ENCODE data around the gene SMYD3. TPM values are rescaled to one million over a fixed set of nuclear protein-coding genes. Genes with fewer than 3 reads are reported as not detected.

Gene SMYD3
- total and polyA plus RNA-seq, 10 donors = 12.5 to 33.1 (median 21.0) TPM

- H3K4me1 ChIP-seq = no peaks in the 10 kb centered on the region
- intact Hi-C loops (cut with DNase I; ENCODE audit: low total_unique reads) = no loop called here
- no peak overlapping the region for H3K27ac ChIP-seq
- H3K9me3 ChIP-seq = peaks cover 3 to 23% (median 19%) of the 10 kb centered on the region in 8 donors
- H3K4me3 ChIP-seq = no peak overlapping the region
- TF ChIP-seq CTCF (IDR thresholded peaks at IDR 0.05 in 8 of 11, conservative IDR thresholded peaks at IDR 0.05 in 3 of 11) = no peak
- TF ChIP-seq POLR2AphosphoS5 (IDR thresholded peaks at IDR 0.05) = no peak
- no peak for TF ChIP-seq POLR2A (IDR thresholded peaks at IDR 0.05)
- H3K27me3 ChIP-seq (replicated peaks in 1 of 7) = no peaks in the 10 kb centered on the region
- no peaks in the 10 kb centered on the region for H3K36me3 ChIP-seq
- DNase-seq = no peak
- WGBS, 5 donors = 92 to 99% (median 95%) methylated on average over 5 of the region's 5 CpGs
Measured at GRCh38 chr1:246390855-246391254, 116.2 kb downstream of the SMYD3 start.

- Histone ChIP-seq H3K4me1 (no peaks in the 10 kb centered on the region), H3K27me3 (replicated peaks in 1 of 7) (no peaks in the 10 kb centered on the region), H3K4me3 (no peak overlapping the region), H3K9me3 (no peaks in the 10 kb centered on the region), H3K27ac (no peak overlapping the region), H3K36me3 (no peaks in the 10 kb centered on the region)
- WGBS, 5 donors = 85 to 98% (median 94%) methylated on average over 4 of the region's 4 CpGs
- TF ChIP-seq POLR2A (IDR thresholded peaks at IDR 0.05) (no peak), CTCF (IDR thresholded peaks at IDR 0.05 in 8 of 11, conservative IDR thresholded peaks at IDR 0.05 in 3 of 11) (no peak), POLR2AphosphoS5 (IDR thresholded peaks at IDR 0.05) (no peak)
- DNase-seq = no peak
- intact Hi-C loops (cut with DNase I; ENCODE audit: low total_unique reads) = no loop called here
Measured at GRCh38 chr1:246384616-246385015, 122.5 kb downstream of the SMYD3 start.

- Histone ChIP-seq H3K27me3 (replicated peaks in 1 of 7) (no peaks in the 10 kb centered on the region), H3K9me3 (no peaks in the 10 kb centered on the region), H3K4me1 (no peaks in the 10 kb centered on the region), H3K27ac (no peak overlapping the region), H3K4me3 (no peak overlapping the region), H3K36me3 (no peaks in the 10 kb centered on the region)
- intact Hi-C loops (cut with DNase I; ENCODE audit: low total_unique reads) = no loop called here
- no peak for TF ChIP-seq POLR2A (IDR thresholded peaks at IDR 0.05)
- TF ChIP-seq POLR2AphosphoS5 (IDR thresholded peaks at IDR 0.05) = no peak
- TF ChIP-seq CTCF (IDR thresholded peaks at IDR 0.05 in 8 of 11, conservative IDR thresholded peaks at IDR 0.05 in 3 of 11) = no peak
- DNase-seq = no peak
Measured at GRCh38 chr1:246383791-246384190, 123.3 kb downstream of the SMYD3 start.

GRCh38 chr1:246383239-246383589, 123.9 kb downstream of the SMYD3 start:
- Histone ChIP-seq H3K9me3 (no peaks in the 10 kb centered on the region), H3K4me1 (no peaks in the 10 kb centered on the region), H3K36me3 (no peaks in the 10 kb centered on the region), H3K27ac (no peak overlapping the region), H3K4me3 (no peak overlapping the region), H3K27me3 (replicated peaks in 1 of 7) (no peaks in the 10 kb centered on the region)
- TF ChIP-seq POLR2AphosphoS5 (IDR thresholded peaks at IDR 0.05) = no peak
- TF ChIP-seq CTCF (IDR thresholded peaks at IDR 0.05 in 8 of 11, conservative IDR thresholded peaks at IDR 0.05 in 3 of 11) = no peak
- no peak for TF ChIP-seq POLR2A (IDR thresholded peaks at IDR 0.05)
- intact Hi-C loops (cut with DNase I; ENCODE audit: low total_unique reads) = no loop called here
- DNase-seq = no peak
- 84 to 93% (median 89%) methylated on average over 1 of the region's 1 CpG for WGBS, 5 donors

Data from spleen (tissue), 11 donors.